ENCODE measurements around the gene SBNO2. TPM values are rescaled to one million over a fixed set of nuclear protein-coding genes. Genes with fewer than 3 reads are reported as not detected.

Gene SBNO2
- total and polyA plus RNA-seq, 2 experiments from 2014 or later: 6.9 to 35.4 TPM

DNA sequence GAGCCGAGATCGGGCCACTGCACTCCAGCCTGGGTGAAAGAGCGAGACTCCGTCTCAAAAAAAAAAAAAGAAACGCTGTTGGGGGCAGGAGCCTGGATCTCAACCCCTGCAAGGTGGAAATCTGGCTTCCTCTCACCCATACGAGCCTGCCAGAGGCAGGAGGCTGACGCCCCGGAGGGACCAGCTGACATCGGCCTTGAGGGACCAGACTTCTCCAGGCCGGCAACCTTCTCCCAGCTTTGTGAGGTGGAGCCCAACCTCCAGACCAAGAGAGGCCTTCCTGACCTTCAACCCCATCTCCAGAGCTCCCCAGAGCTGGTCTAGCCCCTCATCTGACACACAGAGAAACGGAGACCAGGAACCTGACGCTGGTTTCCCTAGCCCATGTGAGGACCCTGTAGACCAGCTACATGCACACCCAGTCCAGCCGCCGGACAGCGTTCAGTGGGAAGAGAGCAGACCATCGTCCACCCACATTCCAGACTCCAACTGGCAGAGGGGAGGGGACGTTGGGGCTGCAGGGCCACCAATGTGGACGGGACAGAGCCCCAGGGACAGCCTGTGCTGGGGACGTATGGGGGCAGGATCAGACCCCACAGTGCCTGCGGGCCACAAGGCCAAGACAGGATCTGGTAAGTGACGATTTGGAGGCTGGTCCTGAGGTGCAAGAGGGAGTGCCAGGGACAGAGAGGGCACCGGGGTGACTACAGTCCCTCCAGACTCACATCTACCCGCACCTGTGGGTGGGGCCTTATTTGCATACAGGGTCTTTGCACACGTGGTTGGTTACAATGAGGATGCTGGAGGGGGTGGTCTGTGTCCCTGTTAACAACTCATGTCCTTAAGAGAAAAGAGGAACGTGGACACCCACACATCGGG lies 11.4 kb downstream of the SBNO2 start:
- H3K4me1 ChIP-seq (ENCODE audit: insufficient read depth): no peaks in the 10 kb centered on the region
- H2AFZ ChIP-seq: no peak overlapping the region
- no peaks in the 10 kb centered on the region for H3K36me3 ChIP-seq (ENCODE audit: insufficient read depth)
- peaks cover 17% of the 10 kb centered on the region for H3K79me2 ChIP-seq (replicated peaks; ENCODE audit: insufficient read depth)
- 0 out of 2 replicates have a peak, but pooled peaks cover 5% of the 10 kb centered on the region for H4K20me1 ChIP-seq (replicated peaks; ENCODE audit: insufficient read depth)
- H3K4me2 ChIP-seq: no peak overlapping the region
- H3K9me3 Mint-ChIP-seq: no peaks in the 10 kb centered on the region; the same call in 2 of the 3 replicates
- H3K27me3 ChIP-seq (ENCODE audit: insufficient read depth): no peaks in the 10 kb centered on the region
- H3K27ac Mint-ChIP-seq: no peak overlapping the region
- no peak overlapping the region; the same call in 2 of the 3 replicates for H3K4me3 Mint-ChIP-seq
- TF ChIP-seq ZNF331 (CRISPR knock-in tag; IDR thresholded peaks at IDR 0.05; ENCODE audit: low read depth): no peak
- no peak for TF ChIP-seq CTCF (conservative IDR thresholded peaks at IDR 0.05; ENCODE audit: low read depth in 2 of 2)
- TF ChIP-seq STAT1 (IDR thresholded peaks at IDR 0.05; ENCODE audit: unreplicated experiment): no peak
- TF ChIP-seq POLR2AphosphoS5 (IDR thresholded peaks at IDR 0.05; ENCODE audit: low read depth): no peak
- TF ChIP-seq NANOG (IDR thresholded peaks at IDR 0.05; ENCODE audit: borderline replicate concordance): no peak
- TF ChIP-seq, protein P1, sequence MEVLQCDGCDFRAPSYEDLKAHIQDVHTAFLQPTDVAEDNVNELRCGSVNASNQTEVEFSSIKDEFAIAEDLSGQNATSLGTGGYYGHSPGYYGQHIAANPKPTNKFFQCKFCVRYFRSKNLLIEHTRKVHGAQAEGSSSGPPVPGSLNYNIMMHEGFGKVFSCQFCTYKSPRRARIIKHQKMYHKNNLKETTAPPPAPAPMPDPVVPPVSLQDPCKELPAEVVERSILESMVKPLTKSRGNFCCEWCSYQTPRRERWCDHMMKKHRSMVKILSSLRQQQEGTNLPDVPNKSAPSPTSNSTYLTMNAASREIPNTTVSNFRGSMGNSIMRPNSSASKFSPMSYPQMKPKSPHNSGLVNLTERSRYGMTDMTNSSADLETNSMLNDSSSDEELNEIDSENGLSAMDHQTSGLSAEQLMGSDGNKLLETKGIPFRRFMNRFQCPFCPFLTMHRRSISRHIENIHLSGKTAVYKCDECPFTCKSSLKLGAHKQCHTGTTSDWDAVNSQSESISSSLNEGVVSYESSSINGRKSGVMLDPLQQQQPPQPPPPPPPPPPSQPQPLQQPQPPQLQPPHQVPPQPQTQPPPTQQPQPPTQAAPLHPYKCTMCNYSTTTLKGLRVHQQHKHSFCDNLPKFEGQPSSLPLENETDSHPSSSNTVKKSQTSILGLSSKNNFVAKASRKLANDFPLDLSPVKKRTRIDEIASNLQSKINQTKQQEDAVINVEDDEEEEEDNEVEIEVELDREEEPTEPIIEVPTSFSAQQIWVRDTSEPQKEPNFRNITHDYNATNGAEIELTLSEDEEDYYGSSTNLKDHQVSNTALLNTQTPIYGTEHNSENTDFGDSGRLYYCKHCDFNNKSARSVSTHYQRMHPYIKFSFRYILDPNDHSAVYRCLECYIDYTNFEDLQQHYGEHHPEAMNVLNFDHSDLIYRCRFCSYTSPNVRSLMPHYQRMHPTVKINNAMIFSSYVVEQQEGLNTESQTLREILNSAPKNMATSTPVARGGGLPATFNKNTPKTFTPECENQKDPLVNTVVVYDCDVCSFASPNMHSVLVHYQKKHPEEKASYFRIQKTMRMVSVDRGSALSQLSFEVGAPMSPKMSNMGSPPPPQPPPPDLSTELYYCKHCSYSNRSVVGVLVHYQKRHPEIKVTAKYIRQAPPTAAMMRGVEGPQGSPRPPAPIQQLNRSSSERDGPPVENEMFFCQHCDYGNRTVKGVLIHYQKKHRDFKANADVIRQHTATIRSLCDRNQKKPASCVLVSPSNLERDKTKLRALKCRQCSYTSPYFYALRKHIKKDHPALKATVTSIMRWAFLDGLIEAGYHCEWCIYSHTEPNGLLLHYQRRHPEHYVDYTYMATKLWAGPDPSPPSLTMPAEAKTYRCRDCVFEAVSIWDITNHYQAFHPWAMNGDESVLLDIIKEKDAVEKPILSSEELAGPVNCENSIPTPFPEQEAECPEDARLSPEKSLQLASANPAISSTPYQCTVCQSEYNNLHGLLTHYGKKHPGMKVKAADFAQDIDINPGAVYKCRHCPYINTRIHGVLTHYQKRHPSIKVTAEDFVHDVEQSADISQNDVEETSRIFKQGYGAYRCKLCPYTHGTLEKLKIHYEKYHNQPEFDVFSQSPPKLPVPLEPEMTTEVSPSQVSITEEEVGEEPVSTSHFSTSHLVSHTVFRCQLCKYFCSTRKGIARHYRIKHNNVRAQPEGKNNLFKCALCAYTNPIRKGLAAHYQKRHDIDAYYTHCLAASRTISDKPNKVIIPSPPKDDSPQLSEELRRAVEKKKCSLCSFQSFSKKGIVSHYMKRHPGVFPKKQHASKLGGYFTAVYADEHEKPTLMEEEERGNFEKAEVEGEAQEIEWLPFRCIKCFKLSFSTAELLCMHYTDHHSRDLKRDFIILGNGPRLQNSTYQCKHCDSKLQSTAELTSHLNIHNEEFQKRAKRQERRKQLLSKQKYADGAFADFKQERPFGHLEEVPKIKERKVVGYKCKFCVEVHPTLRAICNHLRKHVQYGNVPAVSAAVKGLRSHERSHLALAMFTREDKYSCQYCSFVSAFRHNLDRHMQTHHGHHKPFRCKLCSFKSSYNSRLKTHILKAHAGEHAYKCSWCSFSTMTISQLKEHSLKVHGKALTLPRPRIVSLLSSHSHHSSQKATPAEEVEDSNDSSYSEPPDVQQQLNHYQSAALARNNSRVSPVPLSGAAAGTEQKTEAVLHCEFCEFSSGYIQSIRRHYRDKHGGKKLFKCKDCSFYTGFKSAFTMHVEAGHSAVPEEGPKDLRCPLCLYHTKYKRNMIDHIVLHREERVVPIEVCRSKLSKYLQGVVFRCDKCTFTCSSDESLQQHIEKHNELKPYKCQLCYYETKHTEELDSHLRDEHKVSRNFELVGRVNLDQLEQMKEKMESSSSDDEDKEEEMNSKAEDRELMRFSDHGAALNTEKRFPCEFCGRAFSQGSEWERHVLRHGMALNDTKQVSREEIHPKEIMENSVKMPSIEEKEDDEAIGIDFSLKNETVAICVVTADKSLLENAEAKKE (CRISPR knock-in tag; IDR thresholded peaks at IDR 0.05): no peak
- no peak for TF ChIP-seq REST (IDR thresholded peaks at IDR 0.05; ENCODE audit: unreplicated experiment)
- no peak for TF ChIP-seq CREB1 (CRISPR knock-in tag; IDR thresholded peaks at IDR 0.05; ENCODE audit: low read depth)
- TF ChIP-seq ETS1 (IDR thresholded peaks at IDR 0.05): no peak
- TF ChIP-seq JUNB (IDR thresholded peaks at IDR 0.05; ENCODE audit: unreplicated experiment): no peak
- no peak for TF ChIP-seq EZH2phosphoT487 (IDR thresholded peaks at IDR 0.05; ENCODE audit: unreplicated experiment)
- TF ChIP-seq ZNF114 (CRISPR knock-in tag; IDR thresholded peaks at IDR 0.05): no peak
- TF ChIP-seq EZH2 (IDR thresholded peaks at IDR 0.05; ENCODE audit: low read depth, unreplicated experiment): no peak
- H3F3A ChIP-seq (replicated peaks; ENCODE audit: low read depth): no peaks in the 10 kb centered on the region
- H3K9me2 ChIP-seq (ENCODE audit: insufficient read depth): no peaks in the 10 kb centered on the region
- peaks cover 11% of the 10 kb centered on the region for H3K4me1 Mint-ChIP-seq
- no peak overlapping the region for H3K27ac ChIP-seq (ENCODE audit: low read depth)
- no peak for ATAC-seq
- H3K27me3 Mint-ChIP-seq (ENCODE audit: insufficient read depth, low read depth, poor library complexity): peaks cover 10% of the 10 kb centered on the region
- H3K4me3 ChIP-seq: no peak overlapping the region
- H3K36me3 Mint-ChIP-seq (ENCODE audit: low read depth): no peaks in the 10 kb centered on the region; the same call in 2 of the 3 replicates
- no peak for DNase-seq (ENCODE audit: low spot score)

Measured in GM23338 (cell line).